Renal cortex interstitium (tissue), 11 donors: ENCODE measurements around the gene FYB1. TPM values are rescaled to one million over a fixed set of nuclear protein-coding genes. Genes with fewer than 3 reads are reported as not detected.

Source experiments
- DNase-seq, 11 donors: peaks; one replicate each; pipeline ENCODE4 v3.0.0-alpha.2; 2013; ENCODE audit warnings: low read depth in 9 of 11, low spot score in 4 of 11; ENCODE audit errors: extremely low read depth in 1 of 11
- polyA plus RNA-seq, 3 donors: library from polyadenylated mRNA; unstranded; fragments of 120-200 nt; gene quantifications; one replicate each; pipeline ENCODE4 v1.2.1, GENCODE V29; 2013; ENCODE audit not compliant: insufficient read length in 3 of 3

Gene FYB1
- polyA plus RNA-seq, 3 donors = 3.9 to 4.4 (median 4.4) TPM

GRCh38 chr5:39209924-39210323 lies 9.4 kb downstream of the FYB1 start:
- no peak for DNase-seq

GRCh38 chr5:39208471-39208870 lies 10.9 kb downstream of the FYB1 start:
- no peak for DNase-seq

GRCh38 chr5:39207345-39208045 lies 11.9 kb downstream of the FYB1 start:
- DNase-seq = no peak

- no peak for DNase-seq
Measured at GRCh38 chr5:39206630-39207321, 12.6 kb downstream of the FYB1 start.

GRCh38 chr5:39205550-39205949 lies 13.8 kb downstream of the FYB1 start:
- no peak for DNase-seq

GRCh38 chr5:39203951-39204350 lies 15.4 kb downstream of the FYB1 start:
- no peak for DNase-seq

GRCh38 chr5:39203275-39203922 lies 16.0 kb downstream of the FYB1 start:
- no peak for DNase-seq

- DNase-seq = no peak
Measured at GRCh38 chr5:39202597-39203274, 16.6 kb downstream of the FYB1 start.

- no peak for DNase-seq
Measured at GRCh38 chr5:39201781-39202596, 17.4 kb downstream of the FYB1 start.

- DNase-seq = no peak
Measured at GRCh38 chr5:39201160-39201780, 18.1 kb downstream of the FYB1 start.

GRCh38 chr5:39200081-39200480 lies 19.3 kb downstream of the FYB1 start:
- DNase-seq = no peak

- no peak for DNase-seq
Measured at GRCh38 chr5:39199335-39199734, 20.0 kb downstream of the FYB1 start.

- no peak for DNase-seq
Measured at GRCh38 chr5:39198127-39198526, 21.2 kb downstream of the FYB1 start.

GRCh38 chr5:39197556-39197955 lies 21.8 kb downstream of the FYB1 start:
- DNase-seq = no peak

GRCh38 chr5:39195198-39195826 lies 24.1 kb downstream of the FYB1 start:
- no peak for DNase-seq

GRCh38 chr5:39194466-39195136 lies 24.8 kb downstream of the FYB1 start:
- no peak for DNase-seq
